VCaP (cell line): ENCODE data around the gene DDR2.

Experiments used
- H3K27ac ChIP-seq: fragments of 450-650 bp; 2 replicates; pipeline ENCODE4 v1.5.1; 2017
- CTCF ChIP-seq: fragments of 450-650 bp; conservative IDR thresholded peaks from 2 replicates; pipeline ENCODE4 v1.5.1; 2017; ENCODE audit warnings: mild to moderate bottlenecking, moderate library complexity

The DDR2 gene

GRCh38 chr1:162681122-162681436, 48.8 kb downstream of the DDR2 start:
- H3K27ac ChIP-seq, result no peak overlapping the region
- TF ChIP-seq CTCF, result no peak

- TF ChIP-seq CTCF, result no peak
- no peak overlapping the region for H3K27ac ChIP-seq
These were observed 49.8 kb downstream of the DDR2 start for GRCh38 chr1:162682013-162682419.

GRCh38 chr1:162687870-162688269, 55.6 kb downstream of the DDR2 start:
- peak overlapping the region; percentile 34; the same call in 1 of the 2 replicates for H3K27ac ChIP-seq
- no peak for TF ChIP-seq CTCF

GRCh38 chr1:162688521-162688920, 56.3 kb downstream of the DDR2 start:
- TF ChIP-seq CTCF, result no peak
- H3K27ac ChIP-seq, result peak overlapping the region; percentile 34; the same call in 1 of the 2 replicates

- H3K27ac ChIP-seq, result peak overlapping the region; percentile 34; the same call in 1 of the 2 replicates
- TF ChIP-seq CTCF, result no peak
These were observed 56.7 kb downstream of the DDR2 start for GRCh38 chr1:162688931-162689330.

GRCh38 chr1:162689745-162690671, 57.7 kb downstream of the DDR2 start:
- no peak for TF ChIP-seq CTCF
- no peak overlapping the region for H3K27ac ChIP-seq

GRCh38 chr1:162690672-162691434, 58.6 kb downstream of the DDR2 start:
- TF ChIP-seq CTCF, result no peak
- no peak overlapping the region for H3K27ac ChIP-seq
